ENCODE data around the gene VAV3.

Gene VAV3

GRCh38 chr1:107810291-107810951 lies 154.6 kb downstream of the VAV3 start:
- Histone ChIP-seq H3K27ac (no peak overlapping the region), H3K4me3 (ENCODE audit: low read depth, low read length) (no peak overlapping the region), H3K36me3 (replicated peaks) (no peaks in the 10 kb centered on the region), H3K27me3 (replicated peaks) (no peaks in the 10 kb centered on the region)
- no peak for TF ChIP-seq CTCF (IDR thresholded peaks at IDR 0.05; ENCODE audit: low read depth, low read length, missing control alignments)
- DNase-seq = no peak
- in situ Hi-C loops (cut with HindIII; ENCODE audit: low pct_ligation_motif_present, low sequenced_read_pairs) = no loop called here

- in situ Hi-C loops (cut with HindIII; ENCODE audit: low pct_ligation_motif_present, low sequenced_read_pairs) = no loop called here
- Histone ChIP-seq H3K27me3 (replicated peaks) (no peaks in the 10 kb centered on the region), H3K4me3 (ENCODE audit: low read depth, low read length) (no peak overlapping the region), H3K36me3 (replicated peaks) (no peaks in the 10 kb centered on the region), H3K27ac (no peak overlapping the region)
- TF ChIP-seq CTCF (IDR thresholded peaks at IDR 0.05; ENCODE audit: low read depth, low read length, missing control alignments) = no peak
- DNase-seq = no peak
These were observed 157.1 kb downstream of the VAV3 start for GRCh38 chr1:107807855-107808254.

- no peaks in the 10 kb centered on the region for H3K36me3 ChIP-seq (replicated peaks)
- in situ Hi-C loops (cut with HindIII; ENCODE audit: low pct_ligation_motif_present, low sequenced_read_pairs) = no loop called here
- H3K4me3 ChIP-seq (ENCODE audit: low read depth, low read length) = no peak overlapping the region
- no peak overlapping the region for H3K27ac ChIP-seq
- TF ChIP-seq CTCF (IDR thresholded peaks at IDR 0.05; ENCODE audit: low read depth, low read length, missing control alignments) = no peak
- DNase-seq = no peak
- no peaks in the 10 kb centered on the region for H3K27me3 ChIP-seq (replicated peaks)
These were observed 157.6 kb downstream of the VAV3 start for GRCh38 chr1:107807405-107807804.

- Histone ChIP-seq H3K36me3 (replicated peaks) (no peaks in the 10 kb centered on the region), H3K27me3 (replicated peaks) (no peaks in the 10 kb centered on the region), H3K27ac (no peak overlapping the region), H3K4me3 (ENCODE audit: low read depth, low read length) (no peak overlapping the region)
- in situ Hi-C loops (cut with HindIII; ENCODE audit: low pct_ligation_motif_present, low sequenced_read_pairs) = no loop called here
- TF ChIP-seq CTCF (IDR thresholded peaks at IDR 0.05; ENCODE audit: low read depth, low read length, missing control alignments) = no peak
- DNase-seq = no peak
These were observed 158.1 kb downstream of the VAV3 start for GRCh38 chr1:107806902-107807301.

GRCh38 chr1:107804741-107805140 lies 160.2 kb downstream of the VAV3 start:
- H3K36me3 ChIP-seq (replicated peaks) = no peaks in the 10 kb centered on the region
- H3K27ac ChIP-seq = no peak overlapping the region
- H3K4me3 ChIP-seq (ENCODE audit: low read depth, low read length) = no peak overlapping the region
- no peak for DNase-seq
- no peak for TF ChIP-seq CTCF (IDR thresholded peaks at IDR 0.05; ENCODE audit: low read depth, low read length, missing control alignments)
- H3K27me3 ChIP-seq (replicated peaks) = no peaks in the 10 kb centered on the region
- in situ Hi-C loops (cut with HindIII; ENCODE audit: low pct_ligation_motif_present, low sequenced_read_pairs) = no loop called here

- DNase-seq = no peak
- Histone ChIP-seq H3K36me3 (replicated peaks) (no peaks in the 10 kb centered on the region), H3K27ac (no peak overlapping the region), H3K27me3 (replicated peaks) (no peaks in the 10 kb centered on the region), H3K4me3 (ENCODE audit: low read depth, low read length) (no peak overlapping the region)
- TF ChIP-seq CTCF (IDR thresholded peaks at IDR 0.05; ENCODE audit: low read depth, low read length, missing control alignments) = no peak
- in situ Hi-C loops (cut with HindIII; ENCODE audit: low pct_ligation_motif_present, low sequenced_read_pairs) = no loop called here
These were observed 160.8 kb downstream of the VAV3 start for GRCh38 chr1:107804134-107804533.
